Aortic smooth muscle cell (primary cell): ENCODE measurements around the gene FRYL. TPM values are rescaled to one million over a fixed set of nuclear protein-coding genes. Genes with fewer than 3 reads are reported as not detected.

Experiments used
- total RNA-seq: library from RNA; depleted of rRNA; stranded (reverse); fragments of >200 nt; gene quantifications from 2 replicates; pipeline ENCODE4 v1.2.3, GENCODE V29; 2014

The FRYL gene
- total RNA-seq = 66.5 and 92.4 TPM in 2 replicates

DNA sequence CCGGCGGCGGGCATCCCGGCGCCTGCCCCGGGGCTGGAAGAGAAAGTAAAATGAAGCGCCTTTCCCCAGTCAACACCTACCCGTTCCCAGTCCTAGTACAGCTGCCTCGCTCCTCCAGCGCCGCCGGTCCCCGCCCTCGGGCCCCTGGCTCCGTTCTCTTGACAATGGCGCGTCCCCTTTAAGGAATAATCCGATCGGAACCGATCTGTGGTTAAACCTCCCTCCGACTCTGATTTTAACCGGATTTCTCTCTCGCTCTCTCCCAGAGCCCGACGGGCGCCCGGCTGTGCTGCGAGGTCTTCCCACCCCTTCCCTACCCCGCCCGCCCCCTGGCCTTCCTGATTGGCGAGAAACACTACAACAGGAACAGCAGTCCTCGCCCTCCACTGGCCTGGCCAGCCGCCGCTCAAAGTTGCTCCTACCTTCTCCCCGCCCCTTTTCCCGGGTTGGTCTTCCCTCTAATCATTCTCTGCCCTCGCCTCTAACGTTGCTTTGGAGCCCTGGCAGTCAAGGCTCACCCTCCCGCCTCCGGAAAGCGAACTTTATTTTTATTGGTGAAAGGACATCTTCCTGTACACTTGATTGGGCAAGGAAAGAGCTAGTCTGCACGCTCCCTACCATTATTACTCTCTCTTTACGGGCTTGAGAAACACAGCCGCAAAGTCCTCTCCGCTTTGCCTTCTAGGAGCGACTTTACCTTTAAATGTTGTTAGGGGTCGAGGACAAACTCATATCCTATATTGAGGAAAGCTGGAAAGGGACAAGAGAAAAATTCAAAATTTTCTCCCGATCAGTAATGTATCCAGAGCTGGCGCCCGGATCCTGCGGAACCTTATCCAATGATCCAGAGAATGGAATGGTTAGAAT, at the start of gene FRYL:
Gene FRYL, minus strand, starts transcription at position 282 of the 867 bp plus-strand sequence. CDS start 145,869 bp downstream, outside the sequence.

DNA sequence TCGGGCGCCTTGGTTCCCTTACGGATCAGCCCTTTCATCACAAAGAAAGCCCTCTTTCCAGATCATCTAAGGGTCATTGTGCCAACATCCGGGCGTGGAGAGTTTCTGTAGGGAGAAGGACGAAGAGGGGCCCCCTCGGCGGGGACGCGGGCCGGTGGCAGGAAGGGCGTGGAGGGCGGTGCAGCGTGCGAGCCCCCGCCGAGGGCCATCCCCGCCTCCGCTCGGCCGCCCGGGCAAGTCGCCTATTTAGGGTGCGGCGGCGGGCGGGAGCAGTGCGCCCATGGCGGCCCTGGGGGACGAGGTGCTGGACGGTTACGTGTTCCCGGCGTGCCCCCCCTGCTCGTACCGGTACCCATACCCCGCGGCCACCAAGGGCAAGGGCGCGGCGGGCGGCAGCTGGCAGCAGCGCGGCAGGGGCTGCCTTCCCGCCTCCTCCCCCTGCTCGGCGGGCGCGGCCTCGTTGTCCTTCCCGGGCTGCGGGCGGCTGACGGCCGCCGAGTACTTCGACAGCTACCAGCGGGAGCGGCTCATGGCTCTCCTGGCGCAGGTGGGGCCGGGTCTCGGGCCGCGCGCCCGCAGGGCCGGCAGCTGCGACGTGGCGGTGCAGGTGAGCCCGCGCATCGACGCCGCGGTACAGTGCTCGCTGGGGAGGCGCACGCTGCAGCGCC, 289.9 kb downstream of the FRYL start, which contains the start of gene ZAR1:
Gene ZAR1, plus strand, starts transcription at position 241 of the 668 bp plus-strand sequence. Its CDS starts 40 bp downstream, at position 281.

GRCh38 chr4:48483006-48483776, 296.9 kb downstream of the FRYL start, which contains the start of gene SLC10A4:
SLC10A4 (plus strand) TSS chr4:48483343; CDS start chr4:48483562, 219 bp downstream.

Other genes starting within 250 kb of the FRYL start
- 83.9 and 99.4 TPM in 2 replicates for gene OCIAD1, start 50.8 kb upstream of the FRYL start, total RNA-seq
- gene OCIAD2, start 126.5 kb upstream of the FRYL start, total RNA-seq = 64.3 and 72.2 TPM in 2 replicates
- not detected in 2 replicates for gene CWH43, start 206.0 kb upstream of the FRYL start, total RNA-seq